HG03135 (cell line): Measurements from ENCODE around the gene PTCHD1.

ENCODE experiments used
- ATAC-seq: cut with Tn5 transposase; IDR thresholded peaks from one replicate; pipeline ENCODE4 v1.9.1; 2021; ENCODE audit warnings: mild to moderate bottlenecking, moderate library complexity; ENCODE audit not compliant: unreplicated experiment

Gene PTCHD1

GRCh38 chrX:23334848-23335599 is at the start of gene PTCHD1:
TSS of gene PTCHD1 (plus strand) at chrX:23334849. CDS start at chrX:23334876, 27 bp downstream.
- ATAC-seq, result no peak

DNA sequence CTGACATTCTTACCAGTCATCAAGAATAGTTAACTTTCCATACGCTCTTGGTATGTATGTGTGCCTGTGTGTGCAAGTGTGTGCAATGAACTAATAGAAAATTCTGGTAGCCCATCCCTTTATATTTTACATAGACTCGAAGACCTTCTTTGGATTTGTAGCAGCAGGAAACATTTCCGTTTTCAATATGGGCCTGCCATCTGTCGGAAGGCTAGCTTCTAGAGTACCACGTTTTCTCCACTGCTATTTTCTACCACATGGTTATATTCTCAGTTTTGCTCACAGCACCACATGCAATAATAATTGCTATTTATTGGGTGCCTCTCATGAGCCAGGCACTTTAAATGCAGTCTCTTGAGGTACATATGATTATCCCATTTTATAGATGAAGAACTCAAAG is 47.9 kb upstream of the PTCHD1 start:
- no peak for ATAC-seq

GRCh38 chrX:23287191-23287725 is 47.4 kb upstream of the PTCHD1 start:
- no peak for ATAC-seq

GRCh38 chrX:23292354-23292987 is 42.2 kb upstream of the PTCHD1 start:
- no peak for ATAC-seq

DNA sequence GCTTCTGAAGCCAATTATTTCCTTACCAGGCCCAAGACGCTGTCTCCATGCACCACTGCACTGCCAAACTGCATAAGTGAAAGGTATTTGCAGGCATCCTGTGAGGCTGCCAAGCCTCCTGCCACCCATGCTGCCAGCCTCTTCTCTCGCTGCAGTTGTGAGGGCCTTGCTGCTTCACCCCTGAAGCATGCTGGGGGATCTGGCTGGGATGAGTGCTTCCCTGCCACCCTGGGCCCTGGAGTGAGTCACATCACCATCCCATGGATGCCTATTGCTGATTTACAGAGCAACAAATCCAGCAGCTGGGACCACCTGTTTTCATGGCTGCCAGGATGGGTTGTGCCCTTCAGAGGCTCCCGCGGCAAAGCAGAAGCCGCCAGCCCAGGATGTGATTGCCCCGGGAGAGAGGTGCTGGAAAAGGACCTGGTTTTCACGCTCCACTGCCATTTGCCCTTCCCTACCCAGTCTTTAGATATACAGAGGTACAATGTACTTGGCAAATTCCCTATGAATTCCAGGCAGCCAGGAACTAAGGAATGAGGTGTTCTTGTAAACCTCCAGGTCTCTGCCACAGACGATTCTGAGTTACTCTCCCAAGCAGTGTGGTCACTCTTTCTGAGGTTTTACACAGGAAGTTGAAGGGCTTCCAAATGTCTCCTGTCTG is 41.5 kb upstream of the PTCHD1 start:
- no peak for ATAC-seq

- ATAC-seq, result no peak
Measured at GRCh38 chrX:23304881-23305280, 29.8 kb upstream of the PTCHD1 start.

DNA sequence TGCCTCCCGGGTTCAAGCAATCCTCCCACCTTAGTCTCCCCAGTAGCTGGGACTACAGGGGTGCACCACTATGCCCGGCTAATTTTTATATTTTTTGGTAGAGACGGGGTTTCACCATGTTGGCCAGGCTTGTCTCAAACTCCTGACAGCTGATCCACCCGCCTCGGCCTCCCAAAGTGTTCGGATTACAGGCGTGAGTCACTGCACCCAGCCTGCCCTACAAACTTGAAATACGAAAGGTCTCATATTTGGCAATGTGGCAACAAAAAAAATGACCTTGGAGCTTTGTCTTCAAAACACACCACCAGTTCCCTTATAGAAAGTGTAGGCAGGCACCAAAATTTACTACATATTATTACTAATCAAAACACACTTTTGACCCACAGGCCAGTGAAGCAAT is 22.9 kb upstream of the PTCHD1 start:
- ATAC-seq, result no peak

- ATAC-seq, result no peak
Measured at GRCh38 chrX:23312136-23312535, 22.5 kb upstream of the PTCHD1 start.

- peak; percentile 76 for ATAC-seq
Measured at GRCh38 chrX:23317799-23318724, 16.6 kb upstream of the PTCHD1 start.

DNA sequence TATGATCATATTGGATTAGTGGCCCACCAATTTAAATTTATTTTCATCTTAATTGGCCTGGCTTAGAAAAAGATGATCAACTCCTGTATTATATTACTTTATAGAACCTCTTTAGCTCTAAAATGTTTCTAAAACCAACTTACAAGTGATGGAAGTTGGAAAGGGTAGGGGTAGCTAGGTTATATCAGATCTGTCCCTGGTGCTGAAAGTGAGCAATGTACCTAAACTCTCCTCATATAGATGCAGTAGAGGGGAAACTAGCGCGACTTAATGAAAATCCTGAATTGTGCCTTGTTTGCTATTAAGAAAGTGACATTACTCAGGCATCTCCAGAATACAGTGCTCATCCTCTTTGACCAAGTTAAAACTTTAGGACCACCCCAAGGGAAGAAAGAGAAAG is 7.5 kb upstream of the PTCHD1 start:
- no peak for ATAC-seq

- no peak for ATAC-seq
Measured at GRCh38 chrX:23331701-23332100, 2.9 kb upstream of the PTCHD1 start.

DNA sequence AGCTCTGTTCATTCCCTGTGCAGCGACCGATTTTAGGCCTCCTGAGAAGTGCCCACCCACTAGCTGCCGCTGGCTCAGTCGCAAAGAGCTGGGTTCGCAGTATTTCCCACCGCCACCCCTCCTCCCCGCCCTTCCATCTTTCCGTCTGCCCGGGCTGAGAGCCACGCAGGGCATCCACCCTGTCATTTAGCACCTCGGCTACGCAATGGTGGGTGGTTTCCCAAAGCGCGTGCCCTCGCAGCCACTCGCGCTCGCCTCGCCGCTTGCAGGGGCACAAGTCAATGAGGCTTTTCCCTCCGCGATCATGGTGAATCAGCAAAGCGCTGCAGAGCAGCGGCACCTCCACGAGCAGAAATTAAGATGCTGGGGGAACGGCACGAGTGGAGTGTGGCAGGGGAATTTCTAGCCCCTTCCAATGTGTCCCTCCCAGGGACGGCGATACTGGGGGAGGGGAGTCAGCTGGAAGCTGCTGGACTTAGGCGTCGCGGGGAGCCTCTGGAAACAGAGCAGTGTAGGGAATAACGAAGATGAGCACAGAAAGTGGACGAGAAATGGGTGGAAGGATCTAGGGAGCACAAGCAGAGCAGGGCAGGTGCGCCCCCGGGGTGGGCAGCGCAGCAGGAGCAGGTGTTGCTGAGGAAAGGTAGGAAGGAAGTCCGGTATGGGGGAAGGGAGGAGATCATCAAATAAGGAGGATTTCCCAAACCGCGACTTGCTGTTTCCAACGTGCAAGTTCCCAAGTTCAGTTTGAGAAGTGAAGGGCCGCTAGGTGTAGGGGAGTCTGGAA is 2.4 kb upstream of the PTCHD1 start:
- no peak for ATAC-seq

GRCh38 chrX:23332888-23333821 is 1.5 kb upstream of the PTCHD1 start:
- ATAC-seq, result no peak

- ATAC-seq, result no peak
Measured at GRCh38 chrX:23333842-23334520, 668 bp upstream of the PTCHD1 start.

DNA sequence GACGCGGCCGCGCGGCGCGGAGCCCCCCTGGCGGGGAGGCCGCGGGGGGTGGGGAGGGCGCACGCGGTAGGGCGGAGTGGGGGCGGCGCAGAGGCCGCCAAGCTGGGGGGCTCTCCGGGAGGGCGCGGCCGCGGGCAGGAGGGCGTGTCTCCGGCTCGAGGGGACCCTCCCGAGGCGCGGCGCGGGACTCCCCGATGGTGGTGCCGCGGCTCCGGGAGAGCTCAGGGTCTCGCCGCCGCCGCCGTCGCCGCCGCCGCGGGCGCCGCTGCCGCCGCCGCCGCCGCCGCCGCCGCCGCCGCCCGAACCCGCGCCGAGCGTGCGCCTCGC is 165 bp upstream of the PTCHD1 start:
- no peak for ATAC-seq

- ATAC-seq, result no peak
Measured at GRCh38 chrX:23338334-23338733, 3.7 kb downstream of the PTCHD1 start.

GRCh38 chrX:23341452-23341851 is 6.8 kb downstream of the PTCHD1 start:
- no peak for ATAC-seq

GRCh38 chrX:23344238-23344903 is 9.7 kb downstream of the PTCHD1 start:
- ATAC-seq, result no peak
